GM21381 (cell line): ENCODE results near the gene RBMS3.

ENCODE experiments used
- ATAC-seq: cut with Tn5 transposase; IDR thresholded peaks from one replicate; pipeline ENCODE4 v1.9.1; 2021; ENCODE audit warnings: mild to moderate bottlenecking, moderate library complexity; ENCODE audit not compliant: unreplicated experiment

The RBMS3 gene

GRCh38 chr3:29559741-29560465 lies 279.0 kb downstream of the RBMS3 start:
- ATAC-seq, result no peak

GRCh38 chr3:29561651-29562149 lies 280.8 kb downstream of the RBMS3 start:
- ATAC-seq, result no peak

- no peak for ATAC-seq
Observed at GRCh38 chr3:29565236-29565635, 284.4 kb downstream of the RBMS3 start.

- no peak for ATAC-seq
Observed at GRCh38 chr3:29567501-29567900, 286.6 kb downstream of the RBMS3 start.

GRCh38 chr3:29568355-29568754 lies 287.5 kb downstream of the RBMS3 start:
- ATAC-seq, result no peak

- no peak for ATAC-seq
Observed at GRCh38 chr3:29576181-29576580, 295.3 kb downstream of the RBMS3 start.

- ATAC-seq, result no peak
Observed at GRCh38 chr3:29576675-29577074, 295.8 kb downstream of the RBMS3 start.

GRCh38 chr3:29577250-29577649 lies 296.4 kb downstream of the RBMS3 start:
- ATAC-seq, result no peak

GRCh38 chr3:29581311-29581710 lies 300.4 kb downstream of the RBMS3 start:
- no peak for ATAC-seq

GRCh38 chr3:29582273-29582672 lies 301.4 kb downstream of the RBMS3 start:
- no peak for ATAC-seq

- ATAC-seq, result no peak
Observed at GRCh38 chr3:29583861-29584260, 303.0 kb downstream of the RBMS3 start.

GRCh38 chr3:29585368-29585767 lies 304.5 kb downstream of the RBMS3 start:
- no peak for ATAC-seq

- no peak for ATAC-seq
Observed at GRCh38 chr3:29587340-29587739, 306.5 kb downstream of the RBMS3 start.

GRCh38 chr3:29590012-29590411 lies 309.1 kb downstream of the RBMS3 start:
- no peak for ATAC-seq

- no peak for ATAC-seq
Observed at GRCh38 chr3:29590461-29590860, 309.6 kb downstream of the RBMS3 start.

- no peak for ATAC-seq
Observed at GRCh38 chr3:29591579-29591978, 310.7 kb downstream of the RBMS3 start.

- ATAC-seq, result no peak
Observed at GRCh38 chr3:29593802-29594201, 312.9 kb downstream of the RBMS3 start.

- ATAC-seq, result no peak
Observed at GRCh38 chr3:29594261-29594660, 313.4 kb downstream of the RBMS3 start.

GRCh38 chr3:29597376-29598008 lies 316.6 kb downstream of the RBMS3 start:
- ATAC-seq, result no peak

GRCh38 chr3:29601861-29602585 lies 321.2 kb downstream of the RBMS3 start:
- ATAC-seq, result no peak

GRCh38 chr3:29605845-29606244 lies 325.0 kb downstream of the RBMS3 start:
- ATAC-seq, result no peak

GRCh38 chr3:29606416-29606815 lies 325.5 kb downstream of the RBMS3 start:
- ATAC-seq, result no peak
